ENCODE measurements around the gene GLDN.

Gene GLDN

GRCh38 chr15:51323749-51324148 is 17.7 kb upstream of the GLDN start:
- DNase-seq, result no peak

GRCh38 chr15:51325167-51325566 is 16.3 kb upstream of the GLDN start:
- no peak for DNase-seq

- DNase-seq, result no peak
These were observed 14.4 kb upstream of the GLDN start for GRCh38 chr15:51327081-51327480.

DNA sequence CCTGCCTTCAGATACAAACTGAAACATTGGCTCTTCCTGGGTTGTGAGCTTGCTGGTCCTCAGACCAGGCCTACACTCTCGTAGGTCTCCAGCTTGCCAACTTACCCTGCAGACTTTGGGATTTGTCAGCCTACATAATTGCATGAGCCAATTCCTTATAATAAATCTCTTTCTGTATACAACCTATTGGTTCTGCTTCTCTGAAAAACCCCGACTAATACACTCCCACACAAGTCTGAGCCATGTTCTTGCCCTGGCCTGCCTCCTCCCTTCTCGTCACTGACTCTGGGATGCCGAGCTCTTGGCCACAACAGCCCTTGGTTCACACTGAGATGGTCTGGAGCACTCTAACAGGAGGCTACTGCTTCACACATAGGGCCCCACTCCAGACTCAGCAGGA is 12.5 kb upstream of the GLDN start:
- no peak for DNase-seq

DNA sequence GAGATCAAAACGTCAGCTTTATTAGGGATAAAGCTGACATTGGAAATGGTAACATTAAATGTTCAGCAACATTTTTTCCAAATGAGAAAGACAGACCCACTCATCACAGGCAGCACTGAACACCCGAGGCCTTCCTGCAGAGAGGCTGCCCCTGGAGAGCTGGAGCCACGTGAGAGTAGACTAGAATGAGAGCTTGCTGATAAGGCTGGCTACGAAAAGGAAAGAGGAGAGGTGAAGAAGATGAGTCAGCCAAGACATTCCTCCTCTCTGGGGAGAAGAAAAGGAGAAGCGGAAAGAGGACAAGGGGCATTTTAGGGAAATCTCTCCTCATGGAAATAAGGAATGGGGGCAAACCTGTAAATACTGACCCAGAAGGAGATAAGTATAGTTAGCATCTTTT is 10.3 kb upstream of the GLDN start:
- DNase-seq, result no peak

GRCh38 chr15:51332206-51333147 is 9.0 kb upstream of the GLDN start:
- no peak for DNase-seq

- DNase-seq, result peak; percentile 47
These were observed 7.9 kb upstream of the GLDN start for GRCh38 chr15:51333571-51333970.

GRCh38 chr15:51334011-51334451 is 7.4 kb upstream of the GLDN start:
- peak; percentile 57 for DNase-seq

- DNase-seq, result no peak
These were observed 6.4 kb upstream of the GLDN start for GRCh38 chr15:51335087-51335486.

DNA sequence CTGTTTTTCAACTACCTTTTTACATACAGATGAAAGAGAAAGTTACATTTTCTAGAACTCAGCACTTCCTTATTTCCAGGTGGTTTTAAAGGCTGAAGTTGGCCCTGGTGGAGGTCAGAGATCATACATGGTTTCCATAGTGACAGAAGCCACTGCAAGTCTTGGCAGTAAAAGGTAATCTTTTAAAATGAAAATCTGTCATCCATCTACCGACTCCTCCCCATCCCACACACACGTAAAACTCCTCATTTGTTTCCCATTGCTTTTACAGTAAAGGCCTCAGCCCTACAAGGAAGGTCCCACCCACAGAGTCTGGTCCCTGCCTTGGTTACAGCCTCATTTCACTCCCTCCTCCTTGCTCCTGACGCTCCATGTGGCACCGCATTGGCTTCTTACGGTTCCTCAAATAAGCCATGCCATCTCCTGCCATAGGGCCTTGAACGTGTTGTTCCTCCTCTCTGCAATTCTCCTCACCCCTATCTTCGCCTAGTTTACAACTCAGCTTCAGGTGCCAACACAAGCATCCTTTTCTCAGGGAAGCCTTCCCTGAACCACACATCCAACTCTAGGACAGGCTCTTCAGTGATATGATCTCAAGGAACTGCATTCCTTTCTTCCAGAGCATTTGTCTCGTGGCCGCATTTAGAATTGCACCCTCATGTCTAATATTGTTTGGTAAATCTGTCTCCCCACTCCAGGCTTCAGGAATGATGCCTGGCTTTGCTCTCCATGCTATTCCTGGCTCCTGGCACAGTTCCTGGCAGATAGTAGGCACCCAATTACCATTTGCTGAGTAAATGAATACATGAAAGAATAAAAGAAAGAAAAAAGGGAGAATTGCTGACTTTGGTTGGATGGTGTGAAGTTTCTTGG is 5.7 kb upstream of the GLDN start:
- DNase-seq, result no peak

- no peak for DNase-seq
These were observed 3.0 kb upstream of the GLDN start, which contains the start of gene CYP19A1 for GRCh38 chr15:51338496-51338895. Gene CYP19A1, minus strand, starts transcription at chr15:51338596. Its CDS starts 95,684 bp downstream, at chr15:51242912.

DNA sequence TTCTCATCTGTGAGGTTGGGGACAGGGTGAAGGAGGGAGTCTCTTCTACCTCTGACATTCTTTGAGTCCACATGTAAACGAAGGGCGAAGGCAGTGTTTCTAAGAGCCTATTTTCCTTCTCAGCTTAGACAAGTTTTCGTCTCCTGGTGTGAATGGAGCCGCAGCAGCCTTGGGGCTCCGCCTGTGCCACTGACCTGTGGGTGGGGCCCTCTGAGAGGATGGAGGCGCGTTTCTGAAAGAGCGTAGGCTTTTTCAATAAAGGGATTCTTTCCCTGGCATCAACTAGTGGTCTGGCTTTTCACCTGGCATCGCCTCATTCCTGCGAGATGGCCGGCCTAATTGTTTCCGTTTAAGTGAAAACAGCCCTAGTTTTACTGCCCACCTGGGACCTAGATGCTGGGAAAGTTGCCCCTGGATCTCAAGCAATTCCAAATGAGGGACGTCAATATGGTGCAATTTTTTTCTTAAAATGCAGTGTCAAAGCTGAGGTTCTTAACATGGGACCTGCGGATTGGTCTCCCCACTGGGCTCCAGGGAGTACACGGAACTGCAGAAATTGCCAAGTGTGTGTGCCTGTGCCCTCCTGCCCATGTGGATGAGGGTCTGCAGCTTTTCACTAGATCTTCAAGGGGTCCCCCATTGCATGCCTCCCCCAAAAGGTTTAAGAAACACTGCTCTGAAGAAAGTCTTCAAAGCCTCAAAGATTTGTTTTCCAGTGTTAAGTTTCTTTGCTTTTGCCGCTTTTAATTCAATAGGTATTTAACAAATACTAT is 958 bp downstream of the GLDN start:
- no peak for DNase-seq

DNA sequence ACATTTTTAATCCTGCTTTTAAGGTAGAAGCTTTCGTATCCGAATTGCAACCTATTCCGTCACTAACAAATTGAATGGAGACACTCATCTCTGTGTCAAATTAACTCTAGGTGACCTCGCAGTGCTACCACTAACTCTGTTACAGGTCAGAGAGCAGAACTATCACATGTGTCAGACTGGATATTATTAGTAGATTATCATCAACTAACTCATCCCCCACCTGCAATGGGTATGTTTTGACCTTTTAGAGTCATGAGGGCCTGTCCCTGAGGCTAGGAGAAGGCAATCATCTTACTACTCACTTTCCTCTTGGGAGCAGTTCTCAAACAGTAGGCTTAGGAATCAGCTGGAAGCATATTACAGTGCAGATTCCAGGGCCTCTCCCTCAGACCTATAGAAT is 2.0 kb downstream of the GLDN start:
- no peak for DNase-seq

DNA sequence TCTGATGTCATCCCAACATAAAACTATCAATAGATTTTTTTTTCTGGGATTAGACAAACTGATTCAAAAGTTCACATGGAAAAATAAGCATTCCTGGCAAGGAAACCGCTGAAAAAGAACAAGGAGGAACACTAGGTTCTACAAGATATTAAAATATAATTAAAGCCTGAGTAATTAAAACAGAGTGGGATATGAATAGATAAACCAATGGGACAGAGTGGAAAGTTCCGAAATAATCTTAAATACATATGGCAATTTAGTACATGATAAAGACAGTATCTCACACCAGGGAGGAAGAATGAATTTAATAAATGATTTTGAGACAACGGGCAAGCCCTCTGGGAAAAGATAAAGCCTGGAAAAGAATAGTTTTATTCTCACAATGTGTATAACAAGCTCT is 4.7 kb downstream of the GLDN start:
- no peak for DNase-seq

GRCh38 chr15:51348688-51349087 is 7.2 kb downstream of the GLDN start:
- no peak for DNase-seq

- no peak for DNase-seq
These were observed 7.8 kb downstream of the GLDN start for GRCh38 chr15:51349156-51349844.

- DNase-seq, result no peak
These were observed 9.3 kb downstream of the GLDN start for GRCh38 chr15:51350723-51351122.

DNA sequence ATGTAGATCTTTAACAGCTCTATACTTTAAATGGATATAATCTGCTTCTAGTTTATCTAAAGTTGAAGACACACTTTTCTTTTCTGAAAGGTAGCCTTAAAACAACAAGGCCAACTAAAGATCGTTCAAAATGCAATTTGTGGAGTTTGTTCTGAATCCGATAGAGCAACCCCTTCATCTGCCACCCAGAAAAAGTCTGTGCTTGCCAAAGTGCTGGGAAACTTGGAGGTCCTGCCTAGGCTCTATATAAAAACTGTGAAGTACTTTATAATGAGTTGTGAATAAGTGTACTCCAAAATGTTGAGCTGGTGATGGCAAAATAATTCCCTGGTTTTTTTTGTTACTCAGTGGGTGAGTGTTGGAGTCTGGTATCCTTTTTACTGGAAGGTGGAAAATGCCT is 12.5 kb downstream of the GLDN start:
- DNase-seq, result no peak

DNA sequence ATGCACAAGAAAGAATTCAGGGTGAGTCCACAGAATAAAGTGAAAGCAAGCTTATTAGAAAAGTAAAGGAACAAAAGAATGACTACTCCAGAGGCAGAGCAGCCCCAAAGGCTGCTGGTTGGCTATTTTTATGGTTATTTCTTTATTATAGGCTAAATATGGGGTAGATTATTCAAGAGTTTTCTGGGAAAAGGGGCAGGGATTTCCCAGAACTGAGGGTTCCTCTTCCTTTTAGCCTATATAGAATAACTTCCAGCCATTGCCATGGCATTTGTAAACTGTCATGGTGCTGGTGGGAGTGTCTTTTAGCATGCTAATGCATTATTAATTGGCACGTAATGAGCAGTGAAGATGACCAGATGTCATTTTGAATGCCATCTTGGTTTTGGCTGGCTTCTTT is 13.6 kb downstream of the GLDN start:
- DNase-seq, result no peak

- no peak for DNase-seq
These were observed 14.7 kb downstream of the GLDN start for GRCh38 chr15:51356147-51356546.

- DNase-seq, result no peak
These were observed 15.5 kb downstream of the GLDN start for GRCh38 chr15:51356983-51357382.

DNA sequence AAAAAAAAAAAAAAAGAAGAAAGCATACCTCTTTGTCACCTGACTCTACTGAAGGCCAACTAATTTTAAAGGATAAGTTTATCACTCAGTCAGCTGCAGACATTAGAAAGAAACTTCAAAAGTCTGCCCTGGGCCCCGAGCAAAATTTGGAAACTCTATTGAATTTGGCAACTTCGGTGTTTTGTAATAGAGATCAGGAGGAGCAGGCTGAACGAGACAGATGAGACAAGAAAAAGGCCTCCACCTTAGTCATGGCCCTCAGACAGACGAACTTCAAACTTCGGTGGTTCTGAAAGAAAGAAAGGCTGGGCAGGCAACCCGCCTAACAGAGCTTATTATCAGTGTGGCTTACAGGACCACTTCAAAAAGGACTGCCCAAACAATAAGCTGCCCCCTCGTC is 18.5 kb downstream of the GLDN start:
- no peak for DNase-seq
